ENCODE measurements around the gene CDKN2B.
A peak's percentile ranks its signal among the peaks of the same experiment; 100 is the strongest.

CDKN2B gene

GRCh38 chr9:22008384-22008716 lies 755 bp downstream of the CDKN2B start:
- H3K27me3 ChIP-seq (ENCODE audit: insufficient read depth, low read length) = no peaks in the 10 kb centered on the region
- peaks cover 10% of the 10 kb centered on the region for H3K36me3 ChIP-seq (ENCODE audit: insufficient read depth, low read length)
- peak overlapping the region; percentile 68 for H3K27ac ChIP-seq (ENCODE audit: low read depth, low read length)
- peaks cover 16% of the 10 kb centered on the region for H3K4me1 ChIP-seq (ENCODE audit: control insufficient read depth, insufficient read depth, low read length, unreplicated experiment)
- H3K4me3 ChIP-seq (ENCODE audit: low read depth, low read length) = peak overlapping the region; percentile 87
- peak overlapping the region; percentile 46 for H2AFZ ChIP-seq (ENCODE audit: low read length, unreplicated experiment)
- H3K79me2 ChIP-seq (ENCODE audit: control insufficient read depth, insufficient read depth, low read length, unreplicated experiment) = peaks cover 38% of the 10 kb centered on the region

DNA sequence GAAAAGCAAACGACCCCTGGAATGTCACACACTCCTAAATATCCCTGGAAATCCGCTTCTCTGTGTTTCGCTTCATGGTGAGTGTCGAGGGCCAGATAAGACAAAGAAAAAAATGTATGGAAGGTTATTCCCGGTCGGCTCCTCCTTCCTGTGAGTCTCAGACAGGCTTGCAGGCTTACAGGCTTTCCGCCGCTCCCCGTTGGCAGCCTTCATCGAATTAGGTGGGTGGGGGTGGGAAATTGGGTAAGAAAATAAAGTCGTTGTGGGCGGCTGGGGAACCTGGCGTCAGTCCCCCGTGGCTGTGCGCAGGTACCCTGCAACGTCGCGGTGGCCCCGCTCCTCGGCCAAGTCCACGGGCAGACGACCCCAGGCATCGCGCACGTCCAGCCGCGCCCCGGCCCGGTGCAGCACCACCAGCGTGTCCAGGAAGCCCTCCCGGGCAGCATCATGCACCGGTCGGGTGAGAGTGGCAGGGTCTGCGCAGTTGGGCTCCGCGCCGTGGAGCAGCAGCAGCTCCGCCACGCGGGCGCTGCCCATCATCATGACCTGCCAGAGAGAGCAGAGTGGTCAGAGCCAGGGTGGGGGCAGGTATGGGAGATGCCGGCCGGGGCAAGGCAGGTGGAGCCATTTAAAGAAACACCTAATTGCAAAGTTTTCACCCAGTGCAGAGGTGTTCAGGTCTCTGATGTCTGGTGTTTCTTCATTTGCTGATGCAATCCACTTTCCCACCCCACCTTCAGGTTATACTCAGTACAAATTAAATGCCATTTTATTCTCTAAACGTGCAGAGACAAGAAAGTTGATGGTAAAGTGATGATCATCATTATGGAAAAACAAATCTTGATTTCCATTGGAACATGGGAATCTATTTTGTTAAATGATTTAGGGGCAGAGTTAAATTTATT lies 3.2 kb downstream of the CDKN2B start:
- Histone ChIP-seq H3K4me1 (ENCODE audit: control insufficient read depth, insufficient read depth, low read length, unreplicated experiment) (peaks cover 32% of the 10 kb centered on the region), H2AFZ (ENCODE audit: low read length, unreplicated experiment) (no peak overlapping the region), H3K27me3 (ENCODE audit: insufficient read depth, low read length) (no peaks in the 10 kb centered on the region), H3K4me3 (ENCODE audit: low read depth, low read length) (no peak overlapping the region), H3K27ac (ENCODE audit: low read depth, low read length) (no peak overlapping the region), H3K79me2 (ENCODE audit: control insufficient read depth, insufficient read depth, low read length, unreplicated experiment) (peaks cover 57% of the 10 kb centered on the region), H3K36me3 (ENCODE audit: insufficient read depth, low read length) (no peaks in the 10 kb centered on the region; the same call in none of the 2 replicates)

- H3K4me3 ChIP-seq (ENCODE audit: low read depth, low read length) = no peak overlapping the region
- H3K4me1 ChIP-seq (ENCODE audit: control insufficient read depth, insufficient read depth, low read length, unreplicated experiment) = peaks cover 26% of the 10 kb centered on the region
- peaks cover 57% of the 10 kb centered on the region for H3K79me2 ChIP-seq (ENCODE audit: control insufficient read depth, insufficient read depth, low read length, unreplicated experiment)
- H3K36me3 ChIP-seq (ENCODE audit: insufficient read depth, low read length) = no peaks in the 10 kb centered on the region; the same call in none of the 2 replicates
- H3K27me3 ChIP-seq (ENCODE audit: insufficient read depth, low read length) = no peaks in the 10 kb centered on the region
- no peak overlapping the region for H2AFZ ChIP-seq (ENCODE audit: low read length, unreplicated experiment)
- H3K27ac ChIP-seq (ENCODE audit: low read depth, low read length) = no peak overlapping the region
Observed at GRCh38 chr9:22005021-22005701, 3.9 kb downstream of the CDKN2B start.

DNA sequence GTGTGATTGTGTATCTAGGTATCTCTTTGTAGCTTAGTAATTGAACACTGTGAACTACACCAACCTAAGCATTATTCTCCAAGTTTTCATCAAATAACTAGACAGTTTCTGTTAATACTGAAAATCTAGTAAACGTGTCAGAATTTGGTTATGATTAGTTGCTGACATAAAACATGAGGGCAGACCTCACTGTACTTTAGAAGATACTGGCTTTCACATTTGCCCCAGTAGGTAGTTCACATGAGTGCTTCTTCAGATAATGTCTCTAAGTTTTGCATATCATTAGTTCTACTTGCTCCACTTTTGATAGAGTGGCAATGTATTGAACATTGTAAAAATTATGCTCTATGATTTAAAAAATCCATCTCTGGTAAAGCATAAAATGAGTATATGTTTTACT lies 7.1 kb downstream of the CDKN2B start:
- Histone ChIP-seq H3K27me3 (ENCODE audit: insufficient read depth, low read length) (no peaks in the 10 kb centered on the region), H3K27ac (ENCODE audit: low read depth, low read length) (no peak overlapping the region), H2AFZ (ENCODE audit: low read length, unreplicated experiment) (no peak overlapping the region), H3K36me3 (ENCODE audit: insufficient read depth, low read length) (no peaks in the 10 kb centered on the region; the same call in none of the 2 replicates), H3K79me2 (ENCODE audit: control insufficient read depth, insufficient read depth, low read length, unreplicated experiment) (peaks cover 73% of the 10 kb centered on the region), H3K4me3 (ENCODE audit: low read depth, low read length) (no peak overlapping the region), H3K4me1 (ENCODE audit: control insufficient read depth, insufficient read depth, low read length, unreplicated experiment) (peaks cover 29% of the 10 kb centered on the region)

- peaks cover 38% of the 10 kb centered on the region for H3K4me1 ChIP-seq (ENCODE audit: control insufficient read depth, insufficient read depth, low read length, unreplicated experiment)
- no peak overlapping the region for H2AFZ ChIP-seq (ENCODE audit: low read length, unreplicated experiment)
- H3K4me3 ChIP-seq (ENCODE audit: low read depth, low read length) = no peak overlapping the region
- no peaks in the 10 kb centered on the region for H3K36me3 ChIP-seq (ENCODE audit: insufficient read depth, low read length)
- H3K79me2 ChIP-seq (ENCODE audit: control insufficient read depth, insufficient read depth, low read length, unreplicated experiment) = peaks cover 74% of the 10 kb centered on the region
- H3K27me3 ChIP-seq (ENCODE audit: insufficient read depth, low read length) = no peaks in the 10 kb centered on the region
- no peak overlapping the region for H3K27ac ChIP-seq (ENCODE audit: low read depth, low read length)
Observed at GRCh38 chr9:21998026-21998425, 11.1 kb downstream of the CDKN2B start.

- H3K4me1 ChIP-seq (ENCODE audit: control insufficient read depth, insufficient read depth, low read length, unreplicated experiment) = peaks cover 36% of the 10 kb centered on the region
- no peaks in the 10 kb centered on the region for H3K36me3 ChIP-seq (ENCODE audit: insufficient read depth, low read length)
- no peak overlapping the region for H3K27ac ChIP-seq (ENCODE audit: low read depth, low read length)
- no peak overlapping the region for H2AFZ ChIP-seq (ENCODE audit: low read length, unreplicated experiment)
- no peak overlapping the region for H3K4me3 ChIP-seq (ENCODE audit: low read depth, low read length)
- peaks cover 76% of the 10 kb centered on the region for H3K79me2 ChIP-seq (ENCODE audit: control insufficient read depth, insufficient read depth, low read length, unreplicated experiment)
- no peaks in the 10 kb centered on the region for H3K27me3 ChIP-seq (ENCODE audit: insufficient read depth, low read length)
Observed at GRCh38 chr9:21997480-21997879, 11.6 kb downstream of the CDKN2B start.

- Histone ChIP-seq H3K27ac (ENCODE audit: low read depth, low read length) (no peak overlapping the region), H2AFZ (ENCODE audit: low read length, unreplicated experiment) (no peak overlapping the region), H3K4me3 (ENCODE audit: low read depth, low read length) (peak overlapping the region; percentile 95), H3K79me2 (ENCODE audit: control insufficient read depth, insufficient read depth, low read length, unreplicated experiment) (peaks cover 74% of the 10 kb centered on the region), H3K4me1 (ENCODE audit: control insufficient read depth, insufficient read depth, low read length, unreplicated experiment) (peaks cover 32% of the 10 kb centered on the region), H3K27me3 (ENCODE audit: insufficient read depth, low read length) (no peaks in the 10 kb centered on the region), H3K36me3 (ENCODE audit: insufficient read depth, low read length) (no peaks in the 10 kb centered on the region)
Observed at GRCh38 chr9:21996858-21997257, 12.2 kb downstream of the CDKN2B start.

- Histone ChIP-seq H3K79me2 (ENCODE audit: control insufficient read depth, insufficient read depth, low read length, unreplicated experiment) (peaks cover 75% of the 10 kb centered on the region), H3K36me3 (ENCODE audit: insufficient read depth, low read length) (no peaks in the 10 kb centered on the region), H2AFZ (ENCODE audit: low read length, unreplicated experiment) (no peak overlapping the region), H3K27ac (ENCODE audit: low read depth, low read length) (peak overlapping the region; percentile 86; the same call in 1 of the 2 replicates), H3K4me1 (ENCODE audit: control insufficient read depth, insufficient read depth, low read length, unreplicated experiment) (peaks cover 31% of the 10 kb centered on the region), H3K27me3 (ENCODE audit: insufficient read depth, low read length) (no peaks in the 10 kb centered on the region), H3K4me3 (ENCODE audit: low read depth, low read length) (peak overlapping the region; percentile 95)
Observed at GRCh38 chr9:21996438-21996837, 12.7 kb downstream of the CDKN2B start.

- Histone ChIP-seq H2AFZ (ENCODE audit: low read length, unreplicated experiment) (peak overlapping the region; percentile 94), H3K4me1 (ENCODE audit: control insufficient read depth, insufficient read depth, low read length, unreplicated experiment) (peaks cover 33% of the 10 kb centered on the region), H3K27ac (ENCODE audit: low read depth, low read length) (peak overlapping the region; percentile 86), H3K36me3 (ENCODE audit: insufficient read depth, low read length) (no peaks in the 10 kb centered on the region), H3K27me3 (ENCODE audit: insufficient read depth, low read length) (no peaks in the 10 kb centered on the region), H3K79me2 (ENCODE audit: control insufficient read depth, insufficient read depth, low read length, unreplicated experiment) (peaks cover 76% of the 10 kb centered on the region), H3K4me3 (ENCODE audit: low read depth, low read length) (peak overlapping the region; percentile 95)
Observed at GRCh38 chr9:21995666-21996398, 13.3 kb downstream of the CDKN2B start.

GRCh38 chr9:21995006-21995665 lies 14.0 kb downstream of the CDKN2B start:
- Histone ChIP-seq H3K27me3 (ENCODE audit: insufficient read depth, low read length) (no peaks in the 10 kb centered on the region), H3K4me3 (ENCODE audit: low read depth, low read length) (peak overlapping the region; percentile 95), H3K36me3 (ENCODE audit: insufficient read depth, low read length) (0 out of 2 replicates have a peak, but pooled peaks cover 2% of the 10 kb centered on the region), H3K4me1 (ENCODE audit: control insufficient read depth, insufficient read depth, low read length, unreplicated experiment) (peaks cover 35% of the 10 kb centered on the region), H3K79me2 (ENCODE audit: control insufficient read depth, insufficient read depth, low read length, unreplicated experiment) (peaks cover 79% of the 10 kb centered on the region), H3K27ac (ENCODE audit: low read depth, low read length) (peak overlapping the region; percentile 86), H2AFZ (ENCODE audit: low read length, unreplicated experiment) (peak overlapping the region; percentile 94)
